Lower leg skin (tissue), 4 donors: ENCODE data around the gene DGKI. TPM values are rescaled to one million over a fixed set of nuclear protein-coding genes. Genes with fewer than 3 reads are reported as not detected.

ENCODE experiments used
- DNase-seq, 2 donors: peaks; one replicate each; pipeline ENCODE4 v3.0.0-alpha.2; 2019; ENCODE audit warnings: low spot score in 2 of 2
- H3K4me3 ChIP-seq: fragments of 200-600 bp; sonication (generic); 2 replicates; pipeline ENCODE4 v1.5.1; 2017; ENCODE audit warnings: mild to moderate bottlenecking, low read depth; ENCODE audit not compliant: poor library complexity, severe bottlenecking
- POLR2A ChIP-seq, 2 donors: fragments of 450-650 bp; IDR thresholded peaks; one replicate each; pipeline ENCODE4 v1.6.1; 2016 to 2017; ENCODE audit warnings: antibody characterized with exemption in 2 of 2, mild to moderate bottlenecking in 1 of 2, moderate library complexity in 1 of 2
- whole genome bisulfite sequencing, 2 donors: methylation state at CpG; one replicate each; pipeline ENCODE4 v1.1.5; 2018; 5-methylcytosine and 5-hydroxymethylcytosine counted together
- intact Hi-C: fragments of 100-400 bp; cut with DNase I; formaldehyde crosslinking; loops from one replicate; pipeline ENCODE4 v1.15.0; 2023; ENCODE audit warnings: low total_unique reads
- total RNA-seq, 4 donors: library from RNA; depleted of rRNA; stranded (reverse); fragments of >200 nt; gene quantifications; one replicate each; pipeline ENCODE4 v1.1.0, GENCODE V29; 2016
- TF ChIP-seq, protein P1 (sequence below), 3 donors: fragments of 450-650 bp; IDR thresholded peaks; one replicate each; pipeline ENCODE4 v1.5.1; 2016; ENCODE audit warnings: antibody characterized with exemption in 3 of 3, mild to moderate bottlenecking in 3 of 3, moderate library complexity in 2 of 3

The DGKI gene
- total RNA-seq, 4 donors from 2014 or later, result 0.34 to 2.1 (median 1.3) TPM

DNA sequence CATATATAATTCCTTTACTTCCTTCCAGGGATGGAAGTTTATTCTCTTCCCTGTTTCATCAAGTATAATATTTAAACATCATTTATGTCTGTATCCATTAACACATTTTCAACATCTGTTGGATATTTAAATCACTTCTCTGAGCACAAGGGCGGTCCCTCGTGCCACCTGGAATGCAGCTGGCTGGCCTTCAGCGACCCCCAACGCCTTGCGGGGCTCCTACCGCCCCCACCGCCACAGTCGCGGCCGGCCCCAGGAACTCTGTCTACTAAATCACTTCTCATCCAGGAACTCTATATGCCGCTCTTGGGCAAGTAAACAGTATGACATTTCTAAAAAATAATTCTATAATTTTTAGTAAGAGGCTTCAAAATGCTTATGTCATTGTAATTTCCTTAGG, 282.1 kb downstream of the DGKI start:
- no peak for DNase-seq
- no peak for TF ChIP-seq POLR2A (IDR thresholded peaks at IDR 0.05)
- TF ChIP-seq, protein P1, sequence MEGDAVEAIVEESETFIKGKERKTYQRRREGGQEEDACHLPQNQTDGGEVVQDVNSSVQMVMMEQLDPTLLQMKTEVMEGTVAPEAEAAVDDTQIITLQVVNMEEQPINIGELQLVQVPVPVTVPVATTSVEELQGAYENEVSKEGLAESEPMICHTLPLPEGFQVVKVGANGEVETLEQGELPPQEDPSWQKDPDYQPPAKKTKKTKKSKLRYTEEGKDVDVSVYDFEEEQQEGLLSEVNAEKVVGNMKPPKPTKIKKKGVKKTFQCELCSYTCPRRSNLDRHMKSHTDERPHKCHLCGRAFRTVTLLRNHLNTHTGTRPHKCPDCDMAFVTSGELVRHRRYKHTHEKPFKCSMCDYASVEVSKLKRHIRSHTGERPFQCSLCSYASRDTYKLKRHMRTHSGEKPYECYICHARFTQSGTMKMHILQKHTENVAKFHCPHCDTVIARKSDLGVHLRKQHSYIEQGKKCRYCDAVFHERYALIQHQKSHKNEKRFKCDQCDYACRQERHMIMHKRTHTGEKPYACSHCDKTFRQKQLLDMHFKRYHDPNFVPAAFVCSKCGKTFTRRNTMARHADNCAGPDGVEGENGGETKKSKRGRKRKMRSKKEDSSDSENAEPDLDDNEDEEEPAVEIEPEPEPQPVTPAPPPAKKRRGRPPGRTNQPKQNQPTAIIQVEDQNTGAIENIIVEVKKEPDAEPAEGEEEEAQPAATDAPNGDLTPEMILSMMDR (IDR thresholded peaks at IDR 0.05), result no peak
- H3K4me3 ChIP-seq, result no peak overlapping the region
- WGBS, 2 donors, result 38 to 42% methylated on average over 11 of the region's 11 CpGs
- intact Hi-C loops, result no loop called here

DNA sequence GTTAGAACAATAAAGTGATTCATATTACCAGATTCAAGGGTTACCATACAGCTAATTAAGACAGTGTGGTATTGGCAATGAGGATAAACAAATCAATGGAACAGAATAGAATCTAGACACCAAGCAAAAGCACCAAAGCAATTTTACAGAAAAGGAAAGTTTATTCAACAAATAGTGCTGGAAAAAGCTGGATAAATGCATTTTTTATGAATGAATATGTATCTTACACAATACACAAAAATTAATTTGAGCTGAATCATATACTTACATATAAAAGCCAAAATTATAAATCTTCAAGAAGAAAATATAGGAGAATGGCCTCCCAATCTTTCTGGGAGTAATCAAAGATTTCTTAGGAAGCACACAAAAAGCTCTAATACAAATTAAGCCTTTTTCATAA, 282.8 kb downstream of the DGKI start:
- no peak for TF ChIP-seq POLR2A (IDR thresholded peaks at IDR 0.05)
- TF ChIP-seq, protein P1 (IDR thresholded peaks at IDR 0.05), result no peak
- DNase-seq, result no peak
- H3K4me3 ChIP-seq, result no peak overlapping the region
- intact Hi-C loops, result no loop called here

DNA sequence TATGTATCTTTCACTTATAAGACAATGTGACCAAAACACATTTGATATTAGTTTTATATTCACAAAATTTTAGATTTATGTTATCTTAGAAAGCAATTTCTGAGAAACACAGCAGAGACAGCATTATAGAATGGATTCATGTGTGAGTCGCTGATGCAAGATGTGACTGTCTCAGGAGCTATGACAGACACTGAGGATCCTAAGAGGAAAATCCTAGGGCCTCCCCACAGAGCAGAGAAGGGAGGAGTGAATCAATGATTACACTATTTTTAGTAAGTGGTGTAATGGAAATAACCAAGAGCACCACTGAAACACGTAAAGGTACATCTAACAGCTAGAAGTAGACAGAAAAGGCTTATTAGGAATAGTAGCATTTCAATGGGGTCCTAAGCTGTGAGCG, 299.3 kb downstream of the DGKI start:
- TF ChIP-seq, protein P1 (IDR thresholded peaks at IDR 0.05), result no peak
- no peak for TF ChIP-seq POLR2A (IDR thresholded peaks at IDR 0.05)
- intact Hi-C loops, result no loop called here
- no peak overlapping the region for H3K4me3 ChIP-seq
- 84 to 85% methylated on average over 3 of the region's 3 CpGs for WGBS, 2 donors
- DNase-seq, result no peak

DNA sequence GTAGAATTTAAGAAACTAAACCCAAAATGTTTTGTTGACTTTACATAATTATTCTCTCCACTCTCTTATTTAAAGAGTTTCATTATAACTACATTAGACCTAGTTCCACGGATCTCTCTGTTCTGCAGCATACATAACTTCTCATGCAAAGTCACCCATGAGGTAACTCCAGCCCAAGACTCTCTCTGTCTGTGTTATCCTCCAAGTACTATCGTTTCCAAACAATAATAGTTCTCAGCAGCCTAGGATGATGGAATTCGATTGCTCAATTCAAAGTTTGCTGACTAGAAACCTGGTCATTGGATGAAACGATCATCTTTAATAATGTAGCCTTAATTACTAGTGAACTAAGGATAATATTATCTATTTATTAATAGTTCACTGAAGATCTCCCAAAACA, 300.1 kb downstream of the DGKI start:
- TF ChIP-seq, protein P1 (IDR thresholded peaks at IDR 0.05), result no peak
- no peak for TF ChIP-seq POLR2A (IDR thresholded peaks at IDR 0.05)
- H3K4me3 ChIP-seq, result no peak overlapping the region
- WGBS, 2 donors, result 85 to 86% methylated on average over 4 of the region's 4 CpGs
- DNase-seq, result no peak
- intact Hi-C loops, result no loop called here

DNA sequence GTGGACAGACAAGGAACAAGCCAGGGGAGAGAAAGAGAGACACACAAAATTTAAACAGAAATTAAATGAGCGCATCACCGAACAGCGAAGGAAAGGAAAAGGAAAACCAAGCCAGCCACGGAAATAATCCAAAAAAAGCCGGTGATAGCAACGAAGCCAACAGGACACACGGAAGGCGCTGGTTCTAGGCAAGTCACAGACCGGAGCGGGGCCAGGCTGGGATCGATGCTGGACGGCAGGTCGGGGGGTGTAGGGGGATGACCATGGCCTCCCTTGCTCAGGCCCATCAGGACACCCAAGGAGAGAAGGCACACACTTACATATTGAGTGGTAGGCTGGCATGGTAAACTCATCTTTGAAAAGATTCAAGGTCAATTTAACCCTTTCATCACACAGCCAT, 300.8 kb downstream of the DGKI start:
- TF ChIP-seq, protein P1 (IDR thresholded peaks at IDR 0.05), result no peak
- no peak for TF ChIP-seq POLR2A (IDR thresholded peaks at IDR 0.05)
- DNase-seq, result no peak
- intact Hi-C loops, result no loop called here
- 90 to 92% methylated on average over 13 of the region's 13 CpGs for WGBS, 2 donors
- H3K4me3 ChIP-seq, result no peak overlapping the region

DNA sequence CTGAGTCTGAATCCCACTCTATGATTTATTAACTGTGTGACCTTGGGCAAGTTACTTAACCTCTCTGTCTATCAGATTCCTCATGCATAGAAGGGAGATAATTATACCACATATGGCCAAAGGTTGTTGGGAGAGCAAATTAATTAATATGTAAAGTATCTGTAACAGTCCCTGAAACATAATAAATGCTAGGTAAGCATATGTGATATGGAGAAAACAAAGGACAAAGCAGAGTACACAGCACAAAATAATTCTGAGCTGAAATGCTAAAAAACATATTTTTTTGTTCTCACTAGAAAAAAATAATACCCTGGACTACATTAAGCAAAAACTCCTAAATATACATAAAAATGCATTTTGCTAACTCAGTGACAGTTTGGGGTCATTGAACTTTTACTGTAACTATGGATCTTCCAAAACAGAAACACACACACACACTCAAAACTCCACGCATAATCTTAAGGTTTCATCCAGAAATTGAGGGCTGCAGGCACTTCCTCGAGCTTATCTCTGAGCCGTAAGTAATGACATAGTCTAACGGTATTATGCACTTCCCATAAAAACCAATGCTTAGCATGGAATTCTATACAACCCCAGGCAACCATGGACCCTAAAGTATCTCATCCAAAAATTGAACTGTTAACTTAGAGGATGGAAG, 301.6 kb downstream of the DGKI start:
- H3K4me3 ChIP-seq, result no peak overlapping the region
- TF ChIP-seq POLR2A (IDR thresholded peaks at IDR 0.05), result no peak
- TF ChIP-seq, protein P1 (IDR thresholded peaks at IDR 0.05), result no peak
- 29 to 34% methylated on average over 4 of the region's 4 CpGs for WGBS, 2 donors
- intact Hi-C loops, result no loop called here
- no peak for DNase-seq
